Retinal pigment epithelial cell (primary cell): Measurements from ENCODE around the gene CACNB2.
A peak's percentile ranks its signal among the peaks of the same experiment; 100 is the strongest.

Experiments used
- DNase-seq: peaks from one replicate; pipeline ENCODE4 v3.0.0-alpha.2; 2010; ENCODE audit warnings: low read depth
- H3K4me3 ChIP-seq: 2 replicates; pipeline ENCODE4 v1.5.1; 2011; ENCODE audit warnings: mild to moderate bottlenecking, low read length, control low read depth, moderate library complexity
- TF ChIP-seq, protein P1 (sequence below): conservative IDR thresholded peaks from 2 replicates; pipeline ENCODE4 v1.5.1; 2011; ENCODE audit warnings: low read depth, low read length, control low read depth, inconsistent platforms

The CACNB2 gene

DNA sequence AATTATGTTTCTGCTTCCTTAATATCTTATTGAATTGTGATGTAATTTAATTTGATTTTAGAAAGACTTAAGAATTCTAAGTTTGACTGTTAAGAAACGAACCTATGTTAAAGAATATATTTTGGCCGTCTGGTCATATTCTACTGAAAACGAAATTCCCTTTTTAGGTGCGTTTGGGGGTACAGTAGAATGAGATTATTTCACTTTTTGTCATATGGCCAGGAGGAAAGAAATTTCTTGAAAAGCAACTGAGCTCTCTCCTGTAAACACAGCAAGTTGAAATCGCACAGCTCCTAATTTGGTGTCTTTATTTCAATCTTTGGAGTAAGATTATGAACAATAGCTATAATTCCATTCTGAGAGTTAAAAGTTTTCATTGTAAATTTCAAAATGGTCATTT lies 227.6 kb downstream of the CACNB2 start:
- no peak for DNase-seq
- TF ChIP-seq, protein P1, sequence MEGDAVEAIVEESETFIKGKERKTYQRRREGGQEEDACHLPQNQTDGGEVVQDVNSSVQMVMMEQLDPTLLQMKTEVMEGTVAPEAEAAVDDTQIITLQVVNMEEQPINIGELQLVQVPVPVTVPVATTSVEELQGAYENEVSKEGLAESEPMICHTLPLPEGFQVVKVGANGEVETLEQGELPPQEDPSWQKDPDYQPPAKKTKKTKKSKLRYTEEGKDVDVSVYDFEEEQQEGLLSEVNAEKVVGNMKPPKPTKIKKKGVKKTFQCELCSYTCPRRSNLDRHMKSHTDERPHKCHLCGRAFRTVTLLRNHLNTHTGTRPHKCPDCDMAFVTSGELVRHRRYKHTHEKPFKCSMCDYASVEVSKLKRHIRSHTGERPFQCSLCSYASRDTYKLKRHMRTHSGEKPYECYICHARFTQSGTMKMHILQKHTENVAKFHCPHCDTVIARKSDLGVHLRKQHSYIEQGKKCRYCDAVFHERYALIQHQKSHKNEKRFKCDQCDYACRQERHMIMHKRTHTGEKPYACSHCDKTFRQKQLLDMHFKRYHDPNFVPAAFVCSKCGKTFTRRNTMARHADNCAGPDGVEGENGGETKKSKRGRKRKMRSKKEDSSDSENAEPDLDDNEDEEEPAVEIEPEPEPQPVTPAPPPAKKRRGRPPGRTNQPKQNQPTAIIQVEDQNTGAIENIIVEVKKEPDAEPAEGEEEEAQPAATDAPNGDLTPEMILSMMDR, result no peak
- H3K4me3 ChIP-seq, result no peak overlapping the region

DNA sequence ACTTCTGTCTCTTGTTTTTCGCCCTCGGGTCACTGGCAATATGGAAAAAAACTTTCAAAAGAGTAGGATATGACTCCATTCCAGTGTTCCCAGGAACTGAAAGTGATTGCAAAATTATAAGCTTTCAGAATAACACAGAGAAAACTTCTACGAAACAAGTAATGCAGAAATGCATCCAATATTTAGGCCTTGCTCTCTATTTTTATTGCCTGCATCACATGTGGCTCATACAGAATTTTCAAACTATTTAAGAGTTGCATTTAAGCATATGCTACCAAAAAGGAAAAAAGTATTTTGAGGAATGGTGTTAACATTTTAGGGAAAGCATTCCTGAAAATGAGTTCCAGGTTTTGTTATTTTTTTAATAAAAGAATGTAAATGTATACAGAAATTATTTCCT lies 228.0 kb downstream of the CACNB2 start:
- H3K4me3 ChIP-seq, result no peak overlapping the region
- DNase-seq, result no peak
- TF ChIP-seq, protein P1, result no peak

DNA sequence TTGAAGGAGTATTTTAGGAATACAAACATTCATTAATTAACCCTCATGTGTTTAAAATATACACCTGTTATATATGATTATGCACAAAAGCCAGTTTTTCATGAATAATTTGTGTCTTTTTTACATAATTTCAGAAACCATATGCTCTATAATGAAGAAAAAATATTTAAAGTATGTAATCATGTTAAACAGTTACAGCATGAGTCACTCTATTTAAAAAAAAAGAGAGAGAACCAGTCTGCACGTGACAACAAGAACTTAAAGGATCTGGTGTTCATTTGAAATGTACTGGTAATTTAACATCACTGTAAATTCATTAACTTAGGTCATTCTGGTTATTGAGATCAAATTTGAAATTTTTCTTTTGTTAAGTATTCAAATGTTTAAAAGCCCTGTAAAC lies 228.5 kb downstream of the CACNB2 start:
- TF ChIP-seq, protein P1, result no peak
- no peak overlapping the region for H3K4me3 ChIP-seq
- peak; percentile 28 for DNase-seq

DNA sequence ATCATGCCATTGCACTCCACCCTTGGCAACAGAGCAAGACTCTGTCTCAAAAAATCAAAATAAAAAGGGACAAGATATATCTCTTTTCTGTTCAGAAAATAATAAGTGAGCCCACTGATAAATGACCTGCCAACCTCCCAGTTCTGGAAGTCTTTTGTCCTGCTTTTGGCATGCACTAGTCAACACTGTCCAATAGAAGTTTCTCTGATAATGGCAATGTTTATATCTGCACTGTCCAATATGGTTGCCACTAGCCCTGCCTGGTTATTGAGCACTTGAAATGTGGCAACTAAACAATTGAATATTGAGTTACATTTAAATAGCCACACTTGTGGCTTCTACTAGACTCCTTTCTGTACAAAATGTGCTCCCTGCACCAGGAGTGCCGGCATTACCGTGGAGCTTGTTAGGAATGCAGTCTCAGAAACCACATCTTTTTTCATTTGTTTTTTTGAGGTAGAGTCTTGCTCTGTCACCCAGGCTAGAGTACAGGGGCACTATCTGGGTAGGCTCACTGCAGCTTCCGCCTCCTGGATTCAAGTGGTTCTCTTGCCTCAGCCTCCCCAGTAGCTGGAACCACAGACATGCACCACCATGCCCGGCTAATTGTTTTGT lies 229.7 kb downstream of the CACNB2 start:
- no peak overlapping the region for H3K4me3 ChIP-seq
- TF ChIP-seq, protein P1, result no peak
- DNase-seq, result no peak

DNA sequence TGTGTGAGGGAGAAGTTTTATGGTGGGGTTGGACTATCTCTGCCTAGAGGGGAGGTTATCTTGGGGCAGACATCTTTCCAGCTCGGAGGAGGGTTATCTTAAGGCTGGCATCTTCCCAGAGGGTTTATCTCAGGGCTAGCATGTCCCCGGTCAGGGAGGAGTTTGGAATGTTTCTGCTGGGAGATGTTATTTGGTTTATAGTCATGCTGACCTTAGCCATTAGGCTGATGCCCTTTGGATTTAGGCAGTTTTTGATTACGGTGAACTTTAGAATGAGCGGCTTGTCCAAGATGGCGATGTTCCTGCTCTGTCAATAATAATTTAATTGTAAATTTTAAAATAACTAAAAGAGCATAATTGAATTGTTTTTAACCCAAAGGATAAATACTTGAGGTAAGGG lies 236.4 kb downstream of the CACNB2 start:
- no peak for DNase-seq
- TF ChIP-seq, protein P1, result no peak
- H3K4me3 ChIP-seq, result no peak overlapping the region

DNA sequence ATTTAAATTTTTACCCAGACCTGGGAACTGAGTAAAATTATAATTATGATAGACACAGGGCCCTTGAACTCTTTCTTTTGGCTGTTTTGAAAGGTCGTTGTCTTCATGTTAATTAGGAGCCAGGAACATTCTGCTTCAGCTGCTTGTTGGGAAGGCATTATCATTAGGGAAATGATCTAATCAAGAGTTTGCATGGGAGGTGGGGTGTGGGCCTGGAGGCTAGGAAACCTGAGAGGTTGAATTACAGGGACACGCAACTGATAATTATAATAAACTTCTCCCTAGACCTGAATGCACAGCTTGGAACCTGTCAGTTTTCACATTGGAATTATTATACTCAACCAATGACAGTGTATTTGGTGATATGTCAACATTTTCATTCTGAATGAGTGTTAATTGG lies 237.7 kb downstream of the CACNB2 start:
- DNase-seq, result no peak
- TF ChIP-seq, protein P1, result no peak
- H3K4me3 ChIP-seq, result no peak overlapping the region

DNA sequence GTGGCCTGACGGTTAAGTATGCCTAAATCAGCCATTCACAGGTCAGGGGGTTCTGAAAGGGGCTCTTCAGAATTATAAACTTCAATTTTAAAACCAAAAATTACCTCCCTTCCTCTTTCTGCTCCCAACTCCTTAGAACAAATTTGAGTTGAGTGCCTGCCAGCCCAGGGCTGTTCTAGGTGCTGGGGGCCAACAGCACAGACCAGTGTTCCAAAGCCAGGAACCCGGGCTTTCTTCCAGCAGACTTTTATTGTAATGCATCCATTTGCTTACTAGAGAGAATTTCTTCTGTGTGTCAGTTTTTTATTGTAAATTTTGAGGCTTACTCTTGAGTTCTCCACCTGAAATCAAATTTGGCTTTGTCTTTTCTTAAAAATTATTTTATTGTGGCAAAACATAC lies 238.5 kb downstream of the CACNB2 start:
- no peak overlapping the region for H3K4me3 ChIP-seq
- no peak for DNase-seq
- TF ChIP-seq, protein P1, result no peak
